HG03460 (cell line): Measurements from ENCODE around the gene GALE.

Experiments
- ATAC-seq: cut with Tn5 transposase; IDR thresholded peaks from one replicate; pipeline ENCODE4 v1.9.1; 2021; ENCODE audit not compliant: unreplicated experiment

Gene GALE

DNA sequence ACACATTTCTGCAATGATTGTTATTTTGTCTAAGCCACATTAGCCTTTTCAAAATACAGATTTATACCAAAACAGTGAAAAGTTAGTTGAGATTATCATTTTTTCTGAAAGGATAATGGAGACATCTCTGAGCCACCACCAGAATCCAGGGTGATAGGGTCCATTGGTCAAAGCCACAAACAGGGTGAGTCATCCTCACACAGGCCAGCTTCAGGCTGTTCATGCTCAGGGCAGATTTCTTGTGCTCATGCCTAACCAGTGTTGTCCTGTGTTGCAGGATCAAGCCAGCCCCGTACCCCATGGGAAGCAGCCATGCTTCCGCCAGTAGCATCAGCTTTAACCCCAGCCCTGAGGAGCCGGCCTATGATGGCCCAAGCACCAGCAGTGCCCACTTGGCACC, 43.9 kb downstream of the GALE start:
- ATAC-seq = no peak

DNA sequence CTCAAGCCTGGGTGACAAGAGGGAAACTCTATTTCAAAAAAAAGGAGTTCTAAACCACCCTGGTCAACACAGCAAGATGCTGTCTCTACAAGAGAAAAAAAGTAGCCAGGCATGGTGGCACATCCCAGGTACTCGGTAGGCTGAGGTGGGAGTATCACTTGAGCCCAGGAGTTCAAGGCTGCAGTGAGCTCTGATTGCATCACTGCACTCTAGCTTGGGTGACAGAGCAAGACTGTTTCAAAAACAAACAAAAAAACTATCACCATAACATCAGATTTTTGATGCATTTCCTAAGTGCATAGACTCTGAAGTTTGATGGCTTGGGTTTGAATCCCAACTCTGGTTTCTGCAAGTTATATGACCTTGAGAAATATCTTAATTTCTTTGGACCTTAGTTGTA, 47.6 kb downstream of the GALE start:
- ATAC-seq = no peak

DNA sequence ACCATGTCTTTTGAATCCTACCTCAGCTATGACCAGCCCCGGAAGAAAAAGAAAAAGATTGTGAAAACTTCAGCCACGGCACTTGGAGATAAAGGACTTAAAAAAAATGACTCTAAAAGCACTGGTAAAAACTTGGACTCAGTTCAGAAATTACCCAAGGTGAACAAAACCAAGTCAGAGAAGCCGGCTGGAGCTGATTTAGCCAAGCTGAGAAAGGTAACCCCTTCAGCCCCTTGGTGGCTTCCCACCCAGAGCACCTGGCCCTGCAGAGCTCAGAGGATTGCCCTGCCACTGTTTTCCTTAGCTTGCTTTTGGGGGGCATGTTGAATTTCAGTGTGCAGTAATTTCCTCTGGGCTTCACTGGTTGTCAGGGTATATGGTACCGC, 48.7 kb downstream of the GALE start:
- no peak for ATAC-seq

DNA sequence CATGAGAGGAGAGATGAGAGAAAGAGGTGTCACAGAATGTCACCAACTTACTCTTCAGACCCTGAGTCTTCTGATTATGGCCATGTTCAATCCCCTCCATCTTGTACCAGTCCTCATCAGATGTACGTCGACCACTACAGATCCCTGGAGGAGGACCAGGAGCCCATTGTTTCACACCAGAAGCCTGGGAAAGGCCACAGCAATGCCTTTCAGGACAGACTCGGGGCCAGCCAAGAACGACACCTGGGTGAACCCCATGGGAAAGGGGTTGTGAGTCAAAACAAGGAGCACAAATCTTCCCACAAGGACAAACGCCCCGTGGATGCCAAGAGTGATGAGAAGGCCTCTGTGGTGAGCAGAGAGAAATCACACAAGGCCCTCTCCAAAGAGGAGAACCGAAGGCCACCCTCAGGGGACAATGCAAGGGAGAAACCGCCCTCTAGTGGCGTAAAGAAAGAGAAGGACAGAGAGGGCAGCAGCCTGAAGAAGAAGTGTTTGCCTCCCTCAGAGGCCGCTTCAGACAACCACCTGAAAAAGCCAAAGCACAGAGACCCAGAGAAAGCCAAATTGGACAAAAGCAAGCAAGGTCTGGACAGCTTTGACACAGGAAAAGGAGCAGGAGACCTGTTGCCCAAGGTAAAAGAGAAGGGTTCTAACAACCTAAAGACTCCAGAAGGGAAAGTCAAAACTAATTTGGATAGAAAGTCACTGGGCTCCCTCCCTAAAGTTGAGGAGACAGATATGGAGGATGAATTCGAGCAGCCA, 49.3 kb downstream of the GALE start:
- no peak for ATAC-seq

DNA sequence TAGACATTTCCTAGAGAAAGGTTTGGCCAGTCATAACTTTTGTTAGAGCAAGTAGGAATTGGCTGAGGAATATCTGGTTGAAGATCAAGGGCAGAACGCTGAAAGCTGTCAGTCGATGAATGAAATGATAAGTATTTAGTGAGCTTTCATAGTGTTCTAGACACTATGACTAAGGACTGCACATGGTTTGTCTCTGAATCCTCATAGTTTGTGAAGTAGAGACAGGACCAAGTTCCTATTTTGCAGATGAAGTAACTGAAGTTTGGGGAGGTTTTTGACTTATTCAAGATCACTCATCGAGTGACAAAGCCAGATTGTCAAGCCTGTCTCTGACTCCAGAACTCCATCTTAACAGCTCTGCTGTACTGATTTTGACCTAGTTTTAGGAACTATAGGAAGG, 52.5 kb downstream of the GALE start:
- ATAC-seq = no peak
